GM21529 (cell line): Measurements from ENCODE around the gene RTN4R.
"Not testable (repeated sequence)": the region's sequence is repeated elsewhere in the genome, so short reads cannot be mapped to it uniquely, and the experiment has no call there.

Experiments
- ATAC-seq: cut with Tn5 transposase; IDR thresholded peaks from one replicate; pipeline ENCODE4 v1.9.1; 2021; ENCODE audit not compliant: unreplicated experiment

The RTN4R gene

GRCh38 chr22:20289182-20290044 lies 21.3 kb upstream of the RTN4R start:
- not testable (repeated sequence) for ATAC-seq

- not testable (repeated sequence) for ATAC-seq
Observed at GRCh38 chr22:20286784-20287423, 18.8 kb upstream of the RTN4R start.

DNA sequence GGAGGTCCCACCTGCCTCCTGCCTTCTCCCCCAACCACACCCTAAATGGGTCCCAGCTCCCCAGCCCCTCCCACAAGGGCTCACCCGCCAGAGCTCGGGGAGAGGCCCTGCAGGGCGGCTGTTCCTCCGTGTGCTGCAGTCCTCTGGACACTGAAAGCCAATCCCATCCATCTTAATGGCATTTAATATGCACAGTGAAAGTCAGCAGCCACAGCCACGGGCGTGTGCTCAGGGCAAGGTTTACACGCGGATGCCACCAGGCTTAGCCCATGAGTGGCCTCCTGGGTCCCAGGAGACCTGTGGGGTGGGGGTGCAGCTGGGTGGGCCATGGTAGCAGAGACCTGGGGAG lies 18.2 kb upstream of the RTN4R start:
- ATAC-seq, result not testable (repeated sequence)

GRCh38 chr22:20285473-20286311 lies 17.6 kb upstream of the RTN4R start:
- not testable (repeated sequence) for ATAC-seq

GRCh38 chr22:20284471-20285086 lies 16.5 kb upstream of the RTN4R start:
- no peak for ATAC-seq

GRCh38 chr22:20283674-20284066 lies 15.6 kb upstream of the RTN4R start:
- no peak for ATAC-seq

DNA sequence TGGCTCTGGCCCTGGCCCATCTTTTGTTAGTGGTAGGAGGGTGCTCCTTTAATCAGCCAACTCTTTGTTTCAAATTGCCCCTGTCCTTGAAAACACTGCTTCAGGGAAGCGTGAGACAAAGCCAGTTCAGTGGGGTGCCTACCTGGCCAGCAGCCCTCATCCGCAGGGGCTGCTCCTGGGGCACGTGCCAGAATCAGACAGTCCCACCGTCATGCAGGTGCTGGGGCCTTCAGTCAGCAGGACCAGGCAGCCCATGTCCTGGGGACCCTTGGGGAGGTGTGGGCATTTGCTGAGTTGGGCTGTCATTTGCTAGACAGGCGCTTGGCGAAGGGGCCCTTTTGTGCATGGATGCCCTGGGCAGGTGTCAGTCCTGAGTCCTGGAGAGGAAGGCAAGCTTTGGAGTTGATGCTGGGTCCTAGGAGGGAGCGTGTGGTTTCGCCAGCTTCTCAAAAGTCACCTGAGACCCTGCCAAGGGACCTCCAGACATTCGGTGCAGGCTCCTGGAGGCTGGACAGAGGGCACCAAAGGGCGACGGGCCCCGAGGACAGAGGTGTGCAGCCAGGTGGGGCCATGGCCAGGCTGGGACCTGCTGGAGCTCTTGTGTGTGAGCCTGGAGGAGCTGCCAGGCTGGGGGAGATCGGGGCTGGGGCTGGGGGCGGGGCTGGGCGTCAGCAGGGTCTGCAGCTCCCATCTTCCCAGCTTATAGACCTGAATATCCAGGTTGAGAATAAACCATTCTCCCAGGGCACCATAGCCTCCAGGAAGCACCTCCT lies 15.0 kb upstream of the RTN4R start:
- ATAC-seq, result no peak

DNA sequence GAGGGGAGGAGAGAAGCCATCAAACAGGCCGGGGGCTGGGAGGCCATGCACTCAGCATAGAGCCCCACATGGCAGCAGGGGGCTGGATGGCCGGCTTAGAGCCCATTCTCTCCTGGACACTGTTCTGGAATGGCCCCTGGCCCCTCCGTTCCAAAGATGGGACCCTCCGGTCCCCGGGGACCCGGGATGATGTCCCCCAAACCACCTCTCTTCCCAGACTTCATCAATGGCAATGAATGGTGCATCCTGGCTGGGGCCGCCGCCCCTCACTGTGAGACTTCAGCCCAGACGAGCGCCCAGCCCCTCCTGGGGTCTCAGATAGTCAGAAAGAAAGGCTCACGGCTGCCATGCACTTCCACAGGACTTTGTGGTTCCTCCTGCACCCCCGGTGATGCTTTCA lies 13.8 kb upstream of the RTN4R start:
- ATAC-seq, result no peak

GRCh38 chr22:20281473-20281872 lies 13.4 kb upstream of the RTN4R start:
- not testable (repeated sequence) for ATAC-seq

GRCh38 chr22:20280866-20281265 lies 12.7 kb upstream of the RTN4R start:
- no peak for ATAC-seq

DNA sequence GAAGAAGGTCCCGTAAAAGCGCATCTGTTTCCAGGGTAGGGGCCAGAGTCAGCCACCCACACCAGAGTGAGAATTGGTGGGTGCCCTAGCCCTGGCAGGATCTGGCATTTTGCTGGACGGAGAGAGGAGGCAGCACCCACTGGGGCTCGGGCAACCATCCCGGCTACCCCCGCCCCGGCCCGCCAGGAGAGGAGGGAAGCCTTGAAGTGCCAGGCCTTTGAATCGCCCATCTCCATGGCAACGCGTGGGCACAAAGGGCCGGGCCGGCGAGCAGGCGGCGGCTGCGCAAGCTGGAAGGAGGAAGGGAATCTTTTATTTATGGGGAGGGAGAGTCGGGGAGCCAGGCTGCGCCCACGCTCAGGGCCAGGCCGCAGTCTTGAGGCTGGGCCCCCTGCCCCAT lies 12.0 kb upstream of the RTN4R start:
- not testable (repeated sequence) for ATAC-seq

- ATAC-seq, result no peak
Observed at GRCh38 chr22:20279662-20280134, 11.6 kb upstream of the RTN4R start.

DNA sequence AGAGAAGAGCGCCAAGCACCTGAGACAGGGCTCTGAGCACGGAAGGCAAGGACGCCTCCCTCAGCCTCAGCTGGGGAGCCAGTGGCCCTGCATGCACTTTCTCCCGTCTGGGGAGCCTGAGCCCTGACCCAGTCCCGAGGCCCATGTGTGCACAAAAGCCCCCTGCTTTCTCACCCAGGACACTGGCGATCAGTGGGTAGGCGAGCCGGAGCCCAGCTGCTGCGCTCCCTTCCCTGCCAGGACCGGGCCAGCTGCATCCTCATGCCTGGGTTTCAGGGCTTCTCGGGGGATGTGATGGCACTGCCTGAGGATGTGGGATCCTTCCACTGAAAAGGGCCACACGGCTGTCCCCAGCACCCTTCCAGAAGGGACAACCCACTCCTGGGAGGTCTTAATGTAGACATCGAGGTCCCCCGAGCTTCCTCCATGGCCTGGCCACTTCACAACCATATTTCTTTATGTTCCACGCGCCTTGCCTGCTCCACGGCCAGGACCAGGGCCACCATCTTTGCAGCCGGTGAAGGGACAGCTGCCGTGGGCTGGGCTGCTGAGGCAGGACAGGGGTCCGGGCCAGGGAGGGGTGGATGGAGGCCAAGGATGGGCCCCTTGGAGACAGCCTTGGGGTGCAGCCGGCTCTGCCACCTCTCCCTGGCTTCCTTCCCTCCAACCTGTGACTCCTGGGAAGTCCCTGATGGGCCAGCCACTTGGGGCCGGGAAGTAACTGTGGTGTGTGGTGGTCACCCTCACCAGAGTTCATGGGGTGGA lies 10.8 kb upstream of the RTN4R start:
- not testable (repeated sequence) for ATAC-seq

- ATAC-seq, result not testable (repeated sequence)
Observed at GRCh38 chr22:20277936-20278635, 10.0 kb upstream of the RTN4R start.

DNA sequence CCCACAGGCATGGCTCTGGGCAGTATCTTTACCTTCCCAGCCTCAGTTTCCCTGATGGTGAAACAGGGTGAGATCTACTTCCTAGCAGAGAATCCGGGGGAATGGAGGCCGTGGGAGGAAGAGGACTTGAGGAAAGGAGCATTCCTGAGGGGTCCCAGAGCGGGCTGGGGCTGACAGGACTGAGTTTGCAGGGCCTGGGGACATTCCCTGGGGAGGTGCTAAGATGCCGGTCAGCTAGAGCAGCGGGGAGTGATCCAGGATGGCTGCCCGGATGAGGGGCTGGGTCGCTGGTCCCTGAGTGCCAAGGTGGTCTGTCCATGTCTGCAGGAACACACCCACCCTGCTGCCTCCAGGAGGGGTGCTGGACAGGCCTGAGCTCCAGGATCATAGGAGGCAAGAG lies 8.3 kb upstream of the RTN4R start:
- ATAC-seq, result no peak

DNA sequence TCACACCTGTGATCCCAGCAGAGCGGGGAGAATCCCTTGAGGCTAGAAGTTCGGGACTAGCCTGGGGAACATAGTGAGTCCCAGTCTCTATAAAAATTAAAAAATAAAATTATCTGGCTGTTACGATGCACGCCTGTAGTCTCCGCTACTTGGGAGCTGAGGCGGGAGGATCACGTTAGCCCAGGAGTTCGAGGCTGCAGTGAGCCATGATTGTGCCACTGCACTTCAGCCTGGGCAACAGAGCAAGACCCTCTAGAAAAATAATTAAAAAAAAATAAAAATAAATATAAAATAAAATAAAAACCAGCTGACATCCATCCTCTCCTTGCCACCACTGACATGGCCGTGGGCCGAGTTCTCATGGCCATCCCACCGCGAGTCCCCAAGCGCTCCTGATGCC lies 7.7 kb upstream of the RTN4R start:
- ATAC-seq, result no peak

DNA sequence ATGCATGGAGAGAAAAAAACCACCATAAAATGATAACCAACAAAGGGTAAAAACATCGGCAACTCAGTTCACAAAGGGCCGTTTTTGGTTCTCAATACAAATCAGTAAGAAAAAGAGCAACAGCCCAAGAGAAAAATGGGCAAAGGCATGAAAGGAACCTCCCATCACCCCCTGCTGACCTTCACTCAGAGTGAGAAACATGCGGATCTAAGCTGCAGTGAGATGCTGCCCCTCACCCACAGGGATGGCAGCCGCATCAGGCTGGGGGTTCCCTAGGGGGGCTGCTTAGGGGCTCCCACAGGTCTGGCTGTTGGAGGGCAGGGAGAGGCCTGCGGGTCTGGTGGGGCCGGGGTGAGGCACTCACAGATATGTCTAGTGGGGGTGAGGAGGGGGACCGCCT lies 7.2 kb upstream of the RTN4R start:
- ATAC-seq, result not testable (repeated sequence)

DNA sequence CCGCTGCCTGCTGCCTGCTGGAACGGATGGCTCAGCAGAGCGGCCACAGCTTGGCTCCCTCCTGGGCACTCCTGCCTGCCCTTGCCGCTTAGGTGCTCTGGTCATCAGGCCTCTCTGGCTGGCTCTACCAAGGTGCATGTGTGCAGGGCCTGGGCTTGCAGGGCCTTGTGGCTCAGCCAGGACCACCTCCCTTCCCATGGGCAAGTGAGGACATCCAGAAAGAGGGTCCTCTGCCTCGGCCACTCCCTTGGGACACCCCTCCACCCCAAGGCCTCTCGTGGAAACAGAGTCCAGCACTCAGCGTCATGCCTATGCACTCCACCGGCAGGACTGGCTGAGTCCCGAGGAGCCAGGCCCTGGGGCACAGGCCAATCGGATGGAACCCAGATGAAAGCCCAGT lies 6.3 kb upstream of the RTN4R start:
- ATAC-seq, result not testable (repeated sequence)

GRCh38 chr22:20273758-20274181 lies 5.7 kb upstream of the RTN4R start:
- ATAC-seq, result no peak
